OCI-LY7 (cell line): ENCODE results near the gene DDX11.
"Not testable (repeated sequence)": the region's sequence is repeated elsewhere in the genome, so short reads cannot be mapped to it uniquely, and the experiment has no call there.

ENCODE experiments used
- EZH2phosphoT487 ChIP-seq: fragments of 200-600 bp; sonication (generic); IDR thresholded peaks from 2 replicates; pipeline ENCODE4 v1.6.1; 2018; ENCODE audit warnings: low read depth, borderline replicate concordance, mild to moderate bottlenecking, mixed run types, antibody characterized with exemption, low read length, moderate library complexity, mixed read lengths
- TF ChIP-seq, protein P1 (sequence below): fragments of 200-600 bp; sonication (generic); conservative IDR thresholded peaks from 2 replicates; pipeline ENCODE4 v1.5.1; 2014; ENCODE audit warnings: mild to moderate bottlenecking, antibody characterized with exemption, low read length, moderate library complexity, mixed read lengths

DNA sequence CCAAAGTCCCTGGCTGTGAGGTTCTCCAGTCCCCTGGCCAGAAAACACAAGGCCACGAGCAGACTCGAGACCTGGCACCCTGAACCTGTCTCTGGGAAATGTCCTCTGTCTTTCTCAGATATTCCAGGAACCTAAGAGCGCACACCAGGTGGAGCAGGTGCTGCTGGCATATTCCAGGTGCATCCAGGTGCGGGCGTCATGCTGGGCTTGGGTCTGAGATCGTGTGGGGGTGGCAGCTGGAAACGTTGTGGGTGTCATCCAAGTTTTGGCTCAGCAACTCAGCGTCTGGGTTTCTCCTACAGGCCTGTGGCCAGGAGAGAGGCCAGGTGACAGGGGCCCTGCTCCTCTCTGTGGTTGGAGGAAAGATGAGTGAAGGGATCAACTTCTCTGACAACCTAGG lies 28.5 kb downstream of the DDX11 start:
- TF ChIP-seq, protein P1, sequence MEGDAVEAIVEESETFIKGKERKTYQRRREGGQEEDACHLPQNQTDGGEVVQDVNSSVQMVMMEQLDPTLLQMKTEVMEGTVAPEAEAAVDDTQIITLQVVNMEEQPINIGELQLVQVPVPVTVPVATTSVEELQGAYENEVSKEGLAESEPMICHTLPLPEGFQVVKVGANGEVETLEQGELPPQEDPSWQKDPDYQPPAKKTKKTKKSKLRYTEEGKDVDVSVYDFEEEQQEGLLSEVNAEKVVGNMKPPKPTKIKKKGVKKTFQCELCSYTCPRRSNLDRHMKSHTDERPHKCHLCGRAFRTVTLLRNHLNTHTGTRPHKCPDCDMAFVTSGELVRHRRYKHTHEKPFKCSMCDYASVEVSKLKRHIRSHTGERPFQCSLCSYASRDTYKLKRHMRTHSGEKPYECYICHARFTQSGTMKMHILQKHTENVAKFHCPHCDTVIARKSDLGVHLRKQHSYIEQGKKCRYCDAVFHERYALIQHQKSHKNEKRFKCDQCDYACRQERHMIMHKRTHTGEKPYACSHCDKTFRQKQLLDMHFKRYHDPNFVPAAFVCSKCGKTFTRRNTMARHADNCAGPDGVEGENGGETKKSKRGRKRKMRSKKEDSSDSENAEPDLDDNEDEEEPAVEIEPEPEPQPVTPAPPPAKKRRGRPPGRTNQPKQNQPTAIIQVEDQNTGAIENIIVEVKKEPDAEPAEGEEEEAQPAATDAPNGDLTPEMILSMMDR = not testable (repeated sequence)
- TF ChIP-seq EZH2phosphoT487 = not testable (repeated sequence)
